ENCODE data around the gene CSF1. TPM values are rescaled to one million over a fixed set of nuclear protein-coding genes. Genes with fewer than 3 reads are reported as not detected.

The CSF1 gene
- total RNA-seq, 1 experiment from 2014 or later: 3.0 TPM

- DNase-seq (ENCODE audit: low read depth, low spot score): no peak
- Histone ChIP-seq H3K36me3 (ENCODE audit: control insufficient read depth in 1 of 2, insufficient read depth in 2 of 2, low read length in 2 of 2) (no peaks in the 10 kb centered on the region), H3K9ac (ENCODE audit: low read length) (no peak overlapping the region), H3K79me2 (ENCODE audit: insufficient read depth, low read length) (no peaks in the 10 kb centered on the region), H3K4me3 (replicated peaks in 1 of 2; ENCODE audit: low read depth in 1 of 2, low read length in 2 of 2) (no peak overlapping the region), H3K9me2 (ENCODE audit: insufficient read depth) (no peaks in the 10 kb centered on the region), H2AFZ (ENCODE audit: low read depth, low read length, poor library complexity, severe bottlenecking) (no peak overlapping the region), H4K20me1 (ENCODE audit: insufficient read depth) (no peaks in the 10 kb centered on the region), H3K4me1 (ENCODE audit: control insufficient read depth in 1 of 2, insufficient read depth in 2 of 2, low read length in 2 of 2) (peaks cover 2 to 14% of the 10 kb centered on the region in 2 experiments; a peak in 3 of 4 replicates), H3K27me3 (ENCODE audit: insufficient read depth, low read length) (no peaks in the 10 kb centered on the region), H3K27ac (ENCODE audit: low read depth, low read length) (no peak overlapping the region), H3K9me3 (ENCODE audit: control insufficient read depth in 1 of 2, insufficient read depth in 1 of 2, low read depth in 1 of 2, low read length in 2 of 2) (no peaks in the 10 kb centered on the region), H3K4me2 (ENCODE audit: low read length) (no peak overlapping the region)
- TF ChIP-seq REST (IDR thresholded peaks at IDR 0.05; ENCODE audit: low read depth): no peak
- no peak for TF ChIP-seq CTCF (IDR thresholded peaks at IDR 0.05 in 2 of 3, conservative IDR thresholded peaks at IDR 0.05 in 1 of 3; ENCODE audit: borderline replicate concordance in 1 of 3, insufficient read depth in 1 of 3, low read depth in 2 of 3, low read length in 2 of 3)
- TF ChIP-seq JUND (IDR thresholded peaks at IDR 0.05): no peak
- TF ChIP-seq ELF1 (IDR thresholded peaks at IDR 0.05; ENCODE audit: borderline replicate concordance, low read depth): no peak
- BruUV-seq (replicated peaks): no TSS peak
- ATAC-seq: no peak
- intact Hi-C loops (cut with micrococcal nuclease): no loop called here
- CTCF ChIA-PET: interaction anchor here (2.6 kb wide), 1 partner anchor 11 kb away, joined by 10 read pairs; the partner anchor contains the start of gene AHCYL1
- RAD21 ChIA-PET (ENCODE audit: low non-redundant PET in 1 of 2, low total read pairs in 2 of 2, uncharacterized antibody in 2 of 2, unreplicated experiment in 2 of 2): no interaction called here
- POLR2A ChIA-PET: no interaction called here
Measured at GRCh38 chr1:109974191-109974590, 63.5 kb downstream of the CSF1 start.
